ENCODE measurements around the gene IL1R1. TPM values are rescaled to one million over a fixed set of nuclear protein-coding genes. Genes with fewer than 3 reads are reported as not detected.
"Not testable (repeated sequence)": the region's sequence is repeated elsewhere in the genome, so short reads cannot be mapped to it uniquely, and the experiment has no call there.

Gene IL1R1
- total RNA-seq, 1 donor = 150 TPM

- no peak for TF ChIP-seq CTCF (IDR thresholded peaks at IDR 0.05; ENCODE audit: insufficient read depth, low read length)
- DNase-seq (ENCODE audit: low read depth) = peak; percentile 65
Observed at GRCh38 chr2:102119255-102119654, 23.3 kb upstream of the IL1R1 start.

GRCh38 chr2:102120261-102120660 lies 22.3 kb upstream of the IL1R1 start:
- no peak overlapping the region for H3K4me3 ChIP-seq (ENCODE audit: low read depth, low read length)
- no peak for DNase-seq (ENCODE audit: low read depth)
- no peak for TF ChIP-seq CTCF (IDR thresholded peaks at IDR 0.05; ENCODE audit: insufficient read depth, low read length)

More at GRCh38 chr2:102119255-102119654, 23.3 kb upstream of the IL1R1 start:
- no peak overlapping the region for H3K4me3 ChIP-seq (ENCODE audit: low read depth, low read length)

- TF ChIP-seq CTCF (IDR thresholded peaks at IDR 0.05; ENCODE audit: insufficient read depth, low read length) = no peak
- H3K4me3 ChIP-seq (ENCODE audit: low read depth, low read length) = no peak overlapping the region
- DNase-seq (ENCODE audit: low read depth) = no peak
Observed at GRCh38 chr2:102120701-102121159, 21.8 kb upstream of the IL1R1 start.

GRCh38 chr2:102122115-102122514 lies 20.4 kb upstream of the IL1R1 start:
- no peak overlapping the region for H3K4me3 ChIP-seq (ENCODE audit: low read depth, low read length)
- DNase-seq (ENCODE audit: low read depth) = peak; percentile 94
- no peak for TF ChIP-seq CTCF (IDR thresholded peaks at IDR 0.05; ENCODE audit: insufficient read depth, low read length)

- no peak overlapping the region for H3K4me3 ChIP-seq (ENCODE audit: low read depth, low read length)
- no peak for DNase-seq (ENCODE audit: low read depth)
- no peak for TF ChIP-seq CTCF (IDR thresholded peaks at IDR 0.05; ENCODE audit: insufficient read depth, low read length)
Observed at GRCh38 chr2:102122909-102123308, 19.6 kb upstream of the IL1R1 start.

GRCh38 chr2:102124421-102124820 lies 18.1 kb upstream of the IL1R1 start:
- not testable (repeated sequence) for H3K4me3 ChIP-seq (ENCODE audit: low read depth, low read length); DNase-seq (ENCODE audit: low read depth)

GRCh38 chr2:102126169-102126568 lies 16.4 kb upstream of the IL1R1 start:
- H3K4me3 ChIP-seq (ENCODE audit: low read depth, low read length) = no peak overlapping the region
- TF ChIP-seq CTCF (IDR thresholded peaks at IDR 0.05; ENCODE audit: insufficient read depth, low read length) = no peak
- no peak for DNase-seq (ENCODE audit: low read depth)

Measured in fibroblast of the aortic adventitia (primary cell).